ENCODE measurements around the gene NOLC1. TPM values are rescaled to one million over a fixed set of nuclear protein-coding genes. Genes with fewer than 3 reads are reported as not detected.
A peak's percentile ranks its signal among the peaks of the same experiment; 100 is the strongest.

NOLC1 gene
- total RNA-seq (2016; rRNA removed; fragmentation: Illumina TruSeq; extraction: Trizol) (81.0 and 102 TPM in 2 replicates), polyA plus RNA-seq (2011; rRNA removed) (47.9 and 50.6 TPM in 2 replicates), polyA minus RNA-seq (2011; rRNA and poly(A)+ RNA removed; ENCODE audit: low replicate concordance) (29.3 and 125 TPM in 2 replicates), Bru-seq, nascent RNA (percentile 93 among the genes with signal in this experiment), BruChase-seq, experiment 1, labeled RNA remaining after a 6-hour chase (percentile 99 among the genes with signal in this experiment), BruChase-seq, experiment 2, labeled RNA remaining after a 2-hour chase (percentile 98 among the genes with signal in this experiment)
- 17.2 and 19.9 TPM in 2 replicates for total RNA-seq (2016; cell fraction: cytosol; rRNA removed; fragmentation: Illumina TruSeq; extraction: Trizol; ENCODE audit: low read depth)
- 80.9 and 91.8 TPM in 2 replicates for total RNA-seq (2016; cell fraction: insoluble cytoplasmic fraction; rRNA removed; fragmentation: Illumina TruSeq; extraction: Trizol)
- total RNA-seq (2016; cell fraction: membrane; rRNA removed; fragmentation: Illumina TruSeq; extraction: Trizol), result 26.9 and 30.0 TPM in 2 replicates
- total RNA-seq (2016; cell fraction: nucleus; rRNA removed; fragmentation: Illumina TruSeq; extraction: Trizol), result 53.2 and 53.8 TPM in 2 replicates
- 40.3 and 62.0 TPM in 2 replicates for polyA plus RNA-seq (2011; cell fraction: cytosol; rRNA removed)
- polyA plus RNA-seq (2011; cell fraction: nucleus; rRNA removed), result 33.5 and 37.8 TPM in 2 replicates
- 54.4 and 57.6 TPM in 2 replicates for polyA plus RNA-seq (2012)
- 9.9 and 10.0 TPM in 2 replicates for polyA plus RNA-seq (2016; cell fraction: cytosol; fragmentation: Illumina TruSeq; extraction: Trizol; ENCODE audit: low read depth)
- polyA plus RNA-seq (2016; cell fraction: insoluble cytoplasmic fraction; fragmentation: Illumina TruSeq; extraction: Trizol; ENCODE audit: low read depth), result 121 and 139 TPM in 2 replicates
- 22.5 and 24.8 TPM in 2 replicates for polyA plus RNA-seq (2016; cell fraction: membrane; fragmentation: Illumina TruSeq; extraction: Trizol; ENCODE audit: low read depth)
- polyA plus RNA-seq (2016; cell fraction: nucleus; fragmentation: Illumina TruSeq; extraction: Trizol; ENCODE audit: insufficient read depth, low read depth), result 109 and 124 TPM in 2 replicates
- polyA minus RNA-seq (2011; cell fraction: cytosol; rRNA and poly(A)+ RNA removed), result 38.1 and 41.4 TPM in 2 replicates
- polyA minus RNA-seq (2011; cell fraction: nucleus; rRNA and poly(A)+ RNA removed), result 17.3 and 24.7 TPM in 2 replicates
- long read RNA-seq, experiment 1, transcript NOLC1-207 (13 exons, 2,441 nt), result minor isoform, 15 of 115 reads
- long read RNA-seq, experiment 1, transcript NOLC1-202 (13 exons, 3,967 nt), result minor isoform, 6 of 115 reads
- long read RNA-seq, experiment 1, transcript NOLC1-209 (13 exons, 3,932 nt), result major isoform, 16 of 115 reads
- long read RNA-seq, experiment 1, partial matches to known transcripts, result 55 of 115 reads
- long read RNA-seq, experiment 1, other reads (novel, unspliced or antisense), result 23 of 115 reads
- long read RNA-seq, experiment 2, transcript NOLC1-209 (13 exons, 3,932 nt), result minor isoform, 19 of 235 reads
- long read RNA-seq, experiment 2, transcript NOLC1-207 (13 exons, 2,441 nt), result major isoform, 29 of 235 reads
- long read RNA-seq, experiment 2, partial matches to known transcripts, result 48 of 235 reads
- long read RNA-seq, experiment 2, other reads (novel, unspliced or antisense), result 135 of 235 reads

- Histone ChIP-seq H3K4me1 (ENCODE audit: insufficient read depth, low read length) (peaks cover 35% of the 10 kb centered on the region), H3K4me2 (ENCODE audit: low read depth, low read length) (peak within 1 kb of the TSS; percentile 99), H3K27me3 (ENCODE audit: control insufficient read depth in 1 of 2, insufficient read depth in 2 of 2, low read length in 2 of 2) (no peaks in the 10 kb centered on the region; a peak in 1 of 5 replicates), H3K4me3 (replicated peaks in 1 of 3; ENCODE audit: insufficient read depth in 1 of 3, low read depth in 2 of 3, low read length in 3 of 3) (peak within 1 kb of the TSS; percentile 82 to 97 (median 82)), H4K20me1 (ENCODE audit: insufficient read depth, low read length) (peaks cover 11% of the 10 kb centered on the region), H3K9me3 (ENCODE audit: low read length) (no peaks in the 10 kb centered on the region), H3K79me2 (ENCODE audit: insufficient read depth, low read length) (peaks cover 40% of the 10 kb centered on the region), H3K36me3 (replicated peaks in 1 of 2; ENCODE audit: control insufficient read depth in 1 of 2, insufficient read depth in 2 of 2, low read length in 2 of 2) (peaks cover 20 to 51% of the 10 kb centered on the region in 2 experiments), H3K27ac (ENCODE audit: extremely low read length, insufficient read depth, low read length) (peak within 1 kb of the TSS; percentile 87), H3K9ac (ENCODE audit: insufficient read depth, low read depth, low read length) (peak within 1 kb of the TSS; percentile 91), H2AFZ (ENCODE audit: low read length) (no peak within 1 kb of the TSS)
- 15% methylated on average over 44 of the region's 59 CpGs for WGBS (ENCODE audit: low lambda C conversion rate)
- FAIRE-seq (peak; percentile 89), DNase-seq (ENCODE audit: low spot score) (peak; percentile 97), ATAC-seq (peak; percentile 88)
- CTCF ChIA-PET (ENCODE audit: low intra/inter-chr PET ratio, low total read pairs), result no interaction called here
- no TSS peak for BruUV-seq (replicated peaks)
- in situ Hi-C loops (cut with HindIII; ENCODE audit: extremely low pct_ligation_motif_present, low pct_unique_long_range_greater_than_20kb) (no loop called here), intact Hi-C loops (cut with micrococcal nuclease; ENCODE audit: unreplicated experiment) (loop anchor here (1.0 kb wide), 1 partner anchor 20 kb away; no protein-coding TSS in a partner anchor)
- POLR2A ChIA-PET, result interaction anchor here (0.7 to 3.3 kb wide), 15 partner anchors 8 to 527 kb away, joined by 3 to 11 read pairs (median 5); partner anchors contain the start of gene GBF1
- TF ChIP-seq, protein P1, sequence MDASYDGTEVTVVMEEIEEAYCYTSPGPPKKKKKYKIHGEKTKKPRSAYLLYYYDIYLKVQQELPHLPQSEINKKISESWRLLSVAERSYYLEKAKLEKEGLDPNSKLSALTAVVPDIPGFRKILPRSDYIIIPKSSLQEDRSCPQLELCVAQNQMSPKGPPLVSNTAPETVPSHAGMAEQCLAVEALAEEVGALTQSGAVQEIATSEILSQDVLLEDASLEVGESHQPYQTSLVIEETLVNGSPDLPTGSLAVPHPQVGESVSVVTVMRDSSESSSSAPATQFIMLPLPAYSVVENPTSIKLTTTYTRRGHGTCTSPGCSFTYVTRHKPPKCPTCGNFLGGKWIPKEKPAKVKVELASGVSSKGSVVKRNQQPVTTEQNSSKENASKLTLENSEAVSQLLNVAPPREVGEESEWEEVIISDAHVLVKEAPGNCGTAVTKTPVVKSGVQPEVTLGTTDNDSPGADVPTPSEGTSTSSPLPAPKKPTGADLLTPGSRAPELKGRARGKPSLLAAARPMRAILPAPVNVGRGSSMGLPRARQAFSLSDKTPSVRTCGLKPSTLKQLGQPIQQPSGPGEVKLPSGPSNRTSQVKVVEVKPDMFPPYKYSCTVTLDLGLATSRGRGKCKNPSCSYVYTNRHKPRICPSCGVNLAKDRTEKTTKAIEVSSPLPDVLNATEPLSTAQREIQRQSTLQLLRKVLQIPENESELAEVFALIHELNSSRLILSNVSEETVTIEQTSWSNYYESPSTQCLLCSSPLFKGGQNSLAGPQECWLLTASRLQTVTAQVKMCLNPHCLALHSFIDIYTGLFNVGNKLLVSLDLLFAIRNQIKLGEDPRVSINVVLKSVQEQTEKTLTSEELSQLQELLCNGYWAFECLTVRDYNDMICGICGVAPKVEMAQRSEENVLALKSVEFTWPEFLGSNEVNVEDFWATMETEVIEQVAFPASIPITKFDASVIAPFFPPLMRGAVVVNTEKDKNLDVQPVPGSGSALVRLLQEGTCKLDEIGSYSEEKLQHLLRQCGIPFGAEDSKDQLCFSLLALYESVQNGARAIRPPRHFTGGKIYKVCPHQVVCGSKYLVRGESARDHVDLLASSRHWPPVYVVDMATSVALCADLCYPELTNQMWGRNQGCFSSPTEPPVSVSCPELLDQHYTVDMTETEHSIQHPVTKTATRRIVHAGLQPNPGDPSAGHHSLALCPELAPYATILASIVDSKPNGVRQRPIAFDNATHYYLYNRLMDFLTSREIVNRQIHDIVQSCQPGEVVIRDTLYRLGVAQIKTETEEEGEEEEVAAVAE (CRISPR knock-in tag; IDR thresholded peaks at IDR 0.05; ENCODE audit: borderline replicate concordance), result no peak; the same call in 1 of the 2 replicates
- TF ChIP-seq ONECUT2 (CRISPR knock-in tag; IDR thresholded peaks at IDR 0.05), result peak; percentile 72
- peak; percentile 81; the same call in 1 of the 2 replicates for TF ChIP-seq CREBL2 (CRISPR knock-in tag; IDR thresholded peaks at IDR 0.05; ENCODE audit: borderline replicate concordance)
- TF ChIP-seq HNF4G (IDR thresholded peaks at IDR 0.05; ENCODE audit: borderline replicate concordance, low read depth, low read length), result no peak
- peak; percentile 42; the same call in 1 of the 2 replicates for TF ChIP-seq HNF4G (CRISPR knock-in tag; IDR thresholded peaks at IDR 0.05; ENCODE audit: borderline replicate concordance, low read depth)
- TF ChIP-seq ZEB1 (IDR thresholded peaks at IDR 0.05; ENCODE audit: insufficient replicate concordance, low read depth), result peak; percentile 70
- peak; percentile 82 for TF ChIP-seq CEBPG (CRISPR knock-in tag; IDR thresholded peaks at IDR 0.05)
- 0 out of 2 replicates have a peak, but pooled peaks have one; percentile 39 for TF ChIP-seq KDM4B (CRISPR knock-in tag; IDR thresholded peaks at IDR 0.05)
- TF ChIP-seq ZFP41 (CRISPR knock-in tag; IDR thresholded peaks at IDR 0.05; ENCODE audit: borderline replicate concordance), result no peak
- TF ChIP-seq ZFP36 (IDR thresholded peaks at IDR 0.05; ENCODE audit: borderline replicate concordance, low read depth, low read length, partially characterized antibody), result no peak
Measured at GRCh38 chr10:102151774-102152544, at the start of gene NOLC1. Gene NOLC1 (plus strand): TSS chr10:102152389. CDS start chr10:102152411, 22 bp downstream.

All from HepG2 (cell line).